Prostate gland (tissue), 2 donors: ENCODE data around the gene CYRIA.

Source experiments
- POLR2AphosphoS5 ChIP-seq: sonication (generic); formaldehyde crosslinking; IDR thresholded peaks from one replicate; pipeline ENCODE4 v1.6.1; 2017; ENCODE audit warnings: antibody characterized with exemption
- TF ChIP-seq, protein P1 (sequence below), 4 experiments: fragments of 200-600 bp in 2 of 4; fragments of 450-650 bp in 2 of 4; sonication (generic) in 2 of 4; IDR thresholded peaks; 1 replicate in 3 of 4; 2 replicates in 1 of 4; pipeline ENCODE4 v1.5.1; 2016 to 2019; ENCODE audit warnings: antibody characterized with exemption in 4 of 4, mild to moderate bottlenecking in 2 of 4, moderate library complexity in 2 of 4

GRCh38 chr2:16655445-16655837, 10.2 kb downstream of the CYRIA start:
- TF ChIP-seq, protein P1, sequence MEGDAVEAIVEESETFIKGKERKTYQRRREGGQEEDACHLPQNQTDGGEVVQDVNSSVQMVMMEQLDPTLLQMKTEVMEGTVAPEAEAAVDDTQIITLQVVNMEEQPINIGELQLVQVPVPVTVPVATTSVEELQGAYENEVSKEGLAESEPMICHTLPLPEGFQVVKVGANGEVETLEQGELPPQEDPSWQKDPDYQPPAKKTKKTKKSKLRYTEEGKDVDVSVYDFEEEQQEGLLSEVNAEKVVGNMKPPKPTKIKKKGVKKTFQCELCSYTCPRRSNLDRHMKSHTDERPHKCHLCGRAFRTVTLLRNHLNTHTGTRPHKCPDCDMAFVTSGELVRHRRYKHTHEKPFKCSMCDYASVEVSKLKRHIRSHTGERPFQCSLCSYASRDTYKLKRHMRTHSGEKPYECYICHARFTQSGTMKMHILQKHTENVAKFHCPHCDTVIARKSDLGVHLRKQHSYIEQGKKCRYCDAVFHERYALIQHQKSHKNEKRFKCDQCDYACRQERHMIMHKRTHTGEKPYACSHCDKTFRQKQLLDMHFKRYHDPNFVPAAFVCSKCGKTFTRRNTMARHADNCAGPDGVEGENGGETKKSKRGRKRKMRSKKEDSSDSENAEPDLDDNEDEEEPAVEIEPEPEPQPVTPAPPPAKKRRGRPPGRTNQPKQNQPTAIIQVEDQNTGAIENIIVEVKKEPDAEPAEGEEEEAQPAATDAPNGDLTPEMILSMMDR (IDR thresholded peaks at IDR 0.05): no peak
- no peak for TF ChIP-seq POLR2AphosphoS5
